HG03025 (cell line): ENCODE data around the gene HSPBP1.

Experiments used
- ATAC-seq: cut with Tn5 transposase; IDR thresholded peaks from one replicate; pipeline ENCODE4 v1.9.1; 2021; ENCODE audit warnings: mild to moderate bottlenecking, moderate library complexity; ENCODE audit not compliant: unreplicated experiment, low FRiP score

The HSPBP1 gene

GRCh38 chr19:55305983-55306562 lies 26.2 kb upstream of the HSPBP1 start:
- no peak for ATAC-seq

DNA sequence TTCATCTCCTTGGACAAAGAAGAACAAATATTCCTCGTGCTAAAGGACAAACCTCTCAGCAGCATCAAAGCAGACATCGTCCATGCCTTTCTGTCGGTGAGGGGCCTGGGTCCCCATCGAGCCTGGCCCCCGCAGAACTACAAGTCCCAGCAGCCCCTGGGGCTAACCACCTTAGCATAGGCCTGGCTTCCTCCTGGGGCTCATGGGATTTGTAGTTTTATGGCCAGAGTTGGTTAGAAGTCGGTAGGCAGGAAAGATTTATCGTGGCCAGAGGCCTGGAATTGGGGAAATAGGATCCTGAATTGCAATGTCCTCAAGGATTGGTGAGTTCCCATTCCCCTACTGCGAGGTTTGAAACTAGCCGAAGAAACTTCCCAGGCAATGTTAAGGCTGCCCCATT lies 25.6 kb upstream of the HSPBP1 start:
- no peak for ATAC-seq

- ATAC-seq = no peak
Measured at GRCh38 chr19:55304980-55305379, 25.1 kb upstream of the HSPBP1 start.

DNA sequence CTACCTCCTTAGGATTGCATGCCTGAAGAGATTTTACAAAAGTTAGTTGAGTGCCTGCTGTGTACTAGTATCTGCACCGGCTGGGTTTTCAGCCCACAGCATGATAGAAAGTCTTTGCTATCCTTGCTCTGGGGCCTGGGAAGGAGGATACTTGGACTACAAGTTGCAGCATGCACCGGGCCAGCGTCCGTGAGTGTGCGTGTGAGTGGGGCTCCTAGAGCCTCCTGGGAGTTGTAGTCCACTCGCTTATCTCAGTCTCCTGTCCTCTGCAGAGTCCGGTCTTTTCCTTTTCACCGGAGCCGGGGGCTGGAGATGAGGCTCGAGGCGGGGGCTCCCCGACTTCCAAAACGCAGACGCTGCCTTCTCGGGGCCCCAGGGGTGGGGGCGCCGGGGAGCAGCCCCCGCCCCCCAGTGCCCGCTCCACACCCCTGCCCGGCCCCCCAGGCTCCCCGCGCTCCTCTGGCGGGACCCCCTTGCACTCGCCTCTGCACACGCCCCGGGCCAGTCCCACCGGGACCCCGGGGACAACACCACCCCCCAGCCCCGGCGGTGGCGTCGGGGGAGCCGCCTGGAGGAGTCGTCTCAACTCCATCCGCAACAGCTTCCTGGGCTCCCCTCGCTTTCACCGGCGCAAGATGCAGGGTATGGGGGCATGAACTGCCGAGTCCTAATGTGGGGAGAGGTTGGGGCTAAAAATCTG lies 24.5 kb upstream of the HSPBP1 start:
- no peak for ATAC-seq

GRCh38 chr19:55303477-55303876 lies 23.6 kb upstream of the HSPBP1 start:
- no peak for ATAC-seq

GRCh38 chr19:55302318-55302703 lies 22.4 kb upstream of the HSPBP1 start:
- ATAC-seq = no peak

- no peak for ATAC-seq
Measured at GRCh38 chr19:55301459-55302317, 21.8 kb upstream of the HSPBP1 start.

GRCh38 chr19:55300886-55301458 lies 21.1 kb upstream of the HSPBP1 start:
- ATAC-seq = no peak

GRCh38 chr19:55299991-55300390 lies 20.1 kb upstream of the HSPBP1 start:
- no peak for ATAC-seq

DNA sequence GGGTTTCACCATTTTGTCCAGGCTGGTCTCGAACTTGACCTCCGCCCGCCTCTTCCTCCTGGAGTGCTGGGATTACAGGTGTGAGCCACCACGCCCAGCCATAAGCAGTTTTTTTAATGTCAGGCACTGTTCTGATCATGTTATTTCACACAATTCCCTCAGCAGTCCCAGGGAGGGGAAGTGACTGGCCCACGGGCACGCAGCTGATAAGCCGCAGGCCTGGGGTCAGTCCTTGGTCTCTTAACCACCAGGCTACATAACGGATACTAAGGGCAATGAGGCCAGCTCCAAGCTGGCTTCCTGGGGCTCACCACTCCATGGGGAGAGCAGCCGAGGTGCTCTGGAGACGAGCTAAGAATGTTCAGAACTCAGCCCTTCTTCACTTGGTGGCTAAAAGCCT lies 17.4 kb upstream of the HSPBP1 start:
- ATAC-seq = no peak

GRCh38 chr19:55289117-55289796 lies 9.3 kb upstream of the HSPBP1 start:
- ATAC-seq = no peak

GRCh38 chr19:55287361-55288079 lies 7.6 kb upstream of the HSPBP1 start:
- no peak for ATAC-seq

DNA sequence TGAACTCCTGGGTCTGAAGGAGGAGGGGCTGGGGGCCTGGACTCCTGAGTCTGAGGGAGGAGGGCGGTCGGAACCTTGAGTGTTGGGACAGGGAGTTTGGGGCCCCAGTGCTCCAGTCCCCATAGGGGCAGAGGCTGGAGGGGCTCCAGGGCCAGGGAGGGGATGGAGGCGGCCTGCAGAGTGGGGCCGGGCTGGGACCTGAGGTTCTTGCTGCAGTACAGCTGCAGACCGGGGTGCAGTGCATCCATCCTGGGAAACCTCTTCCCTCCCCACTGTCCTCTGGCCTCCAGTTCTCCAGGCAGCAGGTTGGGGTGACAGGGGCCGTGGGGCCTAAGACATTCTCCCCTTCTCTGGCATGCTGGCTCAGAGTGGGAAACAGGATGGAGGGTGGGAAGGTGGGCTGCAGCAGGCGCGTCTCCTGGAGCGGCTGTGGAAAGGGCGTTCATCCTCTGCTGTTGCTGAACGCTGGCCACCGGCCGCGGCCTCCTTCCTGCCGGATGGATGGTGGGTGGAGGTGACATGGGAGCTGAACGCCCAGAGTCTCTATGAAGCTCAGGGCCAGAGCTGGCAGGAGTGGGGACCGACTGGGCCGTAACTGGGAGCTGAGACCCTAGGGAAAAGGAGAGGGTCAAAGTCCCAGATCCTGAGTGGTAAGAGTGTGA lies 5.5 kb upstream of the HSPBP1 start:
- ATAC-seq = no peak

- no peak for ATAC-seq
Measured at GRCh38 chr19:55284405-55285058, 4.6 kb upstream of the HSPBP1 start.

DNA sequence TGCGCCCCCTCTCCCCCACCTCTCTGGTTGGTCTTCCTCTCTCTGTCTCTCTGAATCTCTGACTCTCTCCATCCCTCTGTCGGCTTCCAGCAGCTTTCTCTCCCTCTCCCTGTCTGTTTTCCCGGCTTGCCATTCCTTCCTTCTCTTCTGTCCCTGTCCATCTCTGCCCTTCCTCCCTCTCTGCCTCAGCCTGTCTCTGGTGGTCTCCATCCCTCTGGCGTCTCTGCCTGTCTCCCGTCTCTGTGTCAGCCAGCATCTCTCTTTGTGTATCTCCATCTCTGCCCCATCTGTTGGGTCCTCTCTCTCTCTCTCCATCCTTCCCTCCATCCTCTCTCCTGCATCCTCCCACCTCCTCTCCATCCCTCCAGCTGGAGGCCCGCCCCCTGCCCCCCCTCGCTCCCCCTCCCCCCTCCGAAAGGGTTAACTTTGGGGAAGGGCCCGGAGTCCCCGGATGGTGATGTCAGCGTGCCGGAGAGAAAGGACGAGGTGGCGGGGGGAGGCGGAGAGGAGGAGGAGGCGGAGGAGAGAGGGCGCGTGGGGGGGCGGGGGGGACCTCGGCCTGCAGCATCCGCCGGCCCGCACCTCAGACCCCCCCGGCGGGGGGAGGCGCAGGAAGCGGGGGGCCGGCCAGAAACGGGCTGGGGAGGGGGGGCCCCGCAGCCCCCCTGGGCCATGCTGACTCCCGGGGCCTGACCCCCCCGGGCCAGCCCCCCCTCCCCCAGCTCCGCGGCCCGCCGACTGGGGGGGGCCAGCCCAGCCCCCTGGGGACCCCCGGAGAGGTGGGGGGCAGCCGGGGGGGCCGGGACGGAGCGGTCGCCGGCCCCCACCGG lies 3.9 kb upstream of the HSPBP1 start, which contains the start of gene BRSK1:
Gene BRSK1, plus strand, starts transcription at position 450 of the 830 bp plus-strand sequence. CDS start 446 bp downstream, outside the sequence.
- ATAC-seq = no peak

DNA sequence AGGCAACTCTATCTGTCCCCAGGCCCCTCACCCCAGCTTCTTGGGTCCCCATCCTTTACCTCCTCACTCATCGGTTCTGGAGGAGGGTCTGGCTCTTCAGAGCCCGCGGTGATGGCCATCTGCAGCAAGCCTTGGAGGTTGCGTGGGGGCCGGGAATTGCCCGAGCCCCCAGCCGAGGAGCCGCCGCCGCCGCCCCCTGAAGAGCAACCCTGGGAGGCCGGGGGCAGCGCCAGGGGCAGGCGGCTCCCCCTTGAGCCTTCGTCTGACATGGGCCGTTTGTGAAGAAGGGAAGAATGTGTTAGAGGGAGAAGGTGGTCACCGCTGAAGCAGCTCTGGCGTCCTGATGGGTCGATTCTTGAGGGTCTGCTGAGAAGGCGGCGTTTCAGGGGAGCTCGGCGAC lies 570 bp downstream of the HSPBP1 start:
- no peak for ATAC-seq

- ATAC-seq = no peak
Measured at GRCh38 chr19:55278391-55279135, 1.3 kb downstream of the HSPBP1 start.
